GM23338 (cell line): ENCODE data around the gene NELL2. TPM values are rescaled to one million over a fixed set of nuclear protein-coding genes. Genes with fewer than 3 reads are reported as not detected.

Experiments used
- ATAC-seq: fragments of 200-7000 bp; cut with Tn5 transposase; 3 replicates; pipeline ENCODE4 v1.9.1; 2020
- DNase-seq: peaks from one replicate; pipeline ENCODE4 v3.0.0-alpha.2; 2015; ENCODE audit warnings: low spot score
- H2AFZ ChIP-seq: fragments of 200-600 bp; sonication (generic); 2 replicates; pipeline ENCODE4 v1.8.0; 2016; ENCODE audit warnings: antibody characterized with exemption, mild to moderate bottlenecking, moderate library complexity
- H3F3A ChIP-seq: fragments of 200-600 bp; sonication (generic); replicated peaks from 2 replicates; pipeline ENCODE4 v1.8.0; 2017; ENCODE audit warnings: antibody characterized with exemption, mixed run types, low read depth
- H3K27ac ChIP-seq: fragments of 200-600 bp; sonication (generic); 2 replicates; pipeline ENCODE4 v1.6.1; 2016; ENCODE audit warnings: low read depth
- H3K27me3 ChIP-seq: fragments of 200-600 bp; sonication (generic); 2 replicates; pipeline ENCODE4 v1.8.0; 2016; ENCODE audit warnings: mild to moderate bottlenecking, mixed run types, moderate library complexity; ENCODE audit not compliant: insufficient read depth
- H3K36me3 ChIP-seq: fragments of 200-600 bp; sonication (generic); 2 replicates; pipeline ENCODE4 v1.8.0; 2016; ENCODE audit warnings: mild to moderate bottlenecking; ENCODE audit not compliant: insufficient read depth
- H3K4me1 ChIP-seq: fragments of 200-600 bp; sonication (generic); 2 replicates; pipeline ENCODE4 v1.8.0; 2016; ENCODE audit warnings: mild to moderate bottlenecking, moderate library complexity; ENCODE audit not compliant: insufficient read depth
- H3K4me2 ChIP-seq: fragments of 200-600 bp; sonication (generic); 2 replicates; pipeline ENCODE4 v1.7.1; 2017; ENCODE audit warnings: mixed run types
- H3K4me3 ChIP-seq: fragments of 200-600 bp; sonication (generic); 2 replicates; pipeline ENCODE4 v1.6.1; 2016; ENCODE audit warnings: mixed run types
- H3K79me2 ChIP-seq: fragments of 200-600 bp; sonication (generic); replicated peaks from 2 replicates; pipeline ENCODE4 v1.8.0; 2017; ENCODE audit warnings: mild to moderate bottlenecking; ENCODE audit not compliant: insufficient read depth
- H3K9me2 ChIP-seq: fragments of 200-600 bp; sonication (generic); 2 replicates; pipeline ENCODE4 v1.8.0; 2017; ENCODE audit not compliant: insufficient read depth
- H4K20me1 ChIP-seq: fragments of 200-600 bp; sonication (generic); replicated peaks from 2 replicates; pipeline ENCODE4 v1.8.0; 2017; ENCODE audit warnings: mild to moderate bottlenecking; ENCODE audit not compliant: insufficient read depth
- H3K27ac Mint-ChIP-seq: 2 replicates; pipeline ENCODE4 v1.8.0; 2020; ENCODE audit warnings: inconsistent platforms, mild to moderate bottlenecking, moderate library complexity, mixed read lengths
- H3K27me3 Mint-ChIP-seq: 3 replicates; pipeline ENCODE4 v1.8.0; 2022; ENCODE audit warnings: low read depth, mild to moderate bottlenecking, moderate library complexity, mixed read lengths, inconsistent platforms; ENCODE audit not compliant: insufficient read depth, poor library complexity
- H3K36me3 Mint-ChIP-seq: 3 replicates; pipeline ENCODE4 v1.8.0; 2021; ENCODE audit warnings: low read depth, mild to moderate bottlenecking, inconsistent platforms, moderate library complexity, mixed read lengths
- H3K4me1 Mint-ChIP-seq: 3 replicates; pipeline ENCODE4 v1.8.0; 2020; ENCODE audit warnings: mild to moderate bottlenecking, inconsistent platforms, mixed read lengths
- H3K4me3 Mint-ChIP-seq: 3 replicates; pipeline ENCODE4 v1.8.0; 2021; ENCODE audit warnings: moderate library complexity, mild to moderate bottlenecking, inconsistent platforms, mixed read lengths
- H3K9me3 Mint-ChIP-seq: 3 replicates; pipeline ENCODE4 v1.8.0; 2020; ENCODE audit warnings: moderate library complexity, mild to moderate bottlenecking, inconsistent platforms, mixed read lengths
- CTCF ChIP-seq, 2 experiments: fragments of 200-600 bp in 1 of 2; sonication (generic) in 1 of 2; conservative IDR thresholded peaks; 2 replicates each; pipeline versions ENCODE4 v1.5.1 to v1.6.1; 2016 to 2017; ENCODE audit warnings: antibody characterized with exemption in 2 of 2, low read depth in 2 of 2, mild to moderate bottlenecking in 2 of 2, moderate library complexity in 1 of 2
- ETS1 ChIP-seq: IDR thresholded peaks from 2 replicates; pipeline ENCODE4 v1.6.1; 2016; ENCODE audit warnings: antibody characterized with exemption
- EZH2phosphoT487 ChIP-seq: fragments of 200-600 bp; sonication (generic); IDR thresholded peaks from one replicate; pipeline ENCODE4 v1.8.1; 2018; ENCODE audit warnings: antibody characterized with exemption; ENCODE audit not compliant: unreplicated experiment
- JUNB ChIP-seq: IDR thresholded peaks from one replicate; pipeline ENCODE4 v1.6.1; 2016; ENCODE audit warnings: antibody characterized with exemption; ENCODE audit not compliant: unreplicated experiment
- REST ChIP-seq: IDR thresholded peaks from one replicate; pipeline ENCODE4 v1.6.1; 2018; ENCODE audit warnings: antibody characterized with exemption; ENCODE audit not compliant: unreplicated experiment
- STAT1 ChIP-seq: IDR thresholded peaks from one replicate; pipeline ENCODE4 v1.6.1; 2016; ENCODE audit warnings: antibody characterized with exemption; ENCODE audit not compliant: unreplicated experiment
- ZNF331 ChIP-seq: fragments of 250-450 bp; sonication (Bioruptor Pico); IDR thresholded peaks from 2 replicates; pipeline ENCODE4 v1.5.0; 2020; ENCODE audit warnings: low read depth, mild to moderate bottlenecking, moderate library complexity
- ZNF462 ChIP-seq: fragments of 250-450 bp; sonication (Bioruptor Pico); IDR thresholded peaks from 2 replicates; pipeline ENCODE4 v1.5.0; 2020; ENCODE audit warnings: mild to moderate bottlenecking, moderate library complexity
- polyA plus RNA-seq: library from polyadenylated mRNA; unstranded; fragments of >200 nt; fragmentation: Nextera tagmentation; extraction: Ambion mirVana; gene quantifications from 2 replicates; pipeline ENCODE4 v1.2.1, GENCODE V29; 2016
- total RNA-seq: library from RNA; depleted of rRNA; stranded (reverse); fragments of >200 nt; shearing (Covaris generic); gene quantifications from 2 replicates; pipeline ENCODE4 v1.2.3, GENCODE V29; 2014

NELL2 gene
- total and polyA plus RNA-seq, 2 experiments from 2014 or later: 25.1 to 99.5 TPM

- TF ChIP-seq CTCF (conservative IDR thresholded peaks at IDR 0.05; ENCODE audit: low read depth in 2 of 2) (peak in 1 of 2 experiments; percentile 35; a peak in 2 of 4 replicates), JUNB (no peak), ETS1 (no peak)
These were observed 662 bp upstream of the NELL2 start (continued) for GRCh38 chr12:44876544-44877410.

GRCh38 chr12:44875417-44875953, 630 bp downstream of the NELL2 start:
- H3K27ac ChIP-seq: peak overlapping the region; percentile 70; the same call in 1 of the 2 replicates
- H3K36me3 ChIP-seq: no peaks in the 10 kb centered on the region
- ATAC-seq (peak; percentile 46), DNase-seq (peak; percentile 68)
- peak overlapping the region; percentile 79 for H3K4me2 ChIP-seq
- peaks cover 16% of the 10 kb centered on the region for H3K27me3 ChIP-seq
- H3K4me3 ChIP-seq: peak overlapping the region; percentile 91
- peak overlapping the region; percentile 87 for H3K27ac Mint-ChIP-seq
- H3K27me3 Mint-ChIP-seq: no peaks in the 10 kb centered on the region
- H2AFZ ChIP-seq: peak overlapping the region; percentile 95
- peaks cover 9% of the 10 kb centered on the region; the same call in 2 of the 3 replicates for H3K9me3 Mint-ChIP-seq
- peak overlapping the region; percentile 96 for H3K4me3 Mint-ChIP-seq
- H3K79me2 ChIP-seq: peaks cover 38% of the 10 kb centered on the region
- TF ChIP-seq ZNF331 (CRISPR knock-in tag) (no peak), STAT1 (no peak), REST (no peak), ZNF462 (CRISPR knock-in tag) (no peak), EZH2phosphoT487 (no peak)
- peaks cover 13% of the 10 kb centered on the region for H3K4me1 ChIP-seq
- no peaks in the 10 kb centered on the region for H3F3A ChIP-seq
- H3K9me2 ChIP-seq: no peaks in the 10 kb centered on the region
- H3K4me1 Mint-ChIP-seq: peaks cover 12% of the 10 kb centered on the region; the same call in 2 of the 3 replicates
- H4K20me1 ChIP-seq: no peaks in the 10 kb centered on the region
- peaks cover 13% of the 10 kb centered on the region for H3K36me3 Mint-ChIP-seq
